ENCODE data around the gene TBRG1. TPM values are rescaled to one million over a fixed set of nuclear protein-coding genes. Genes with fewer than 3 reads are reported as not detected.

Gene TBRG1
- total RNA-seq, 1 donor = 40.2 TPM

DNA sequence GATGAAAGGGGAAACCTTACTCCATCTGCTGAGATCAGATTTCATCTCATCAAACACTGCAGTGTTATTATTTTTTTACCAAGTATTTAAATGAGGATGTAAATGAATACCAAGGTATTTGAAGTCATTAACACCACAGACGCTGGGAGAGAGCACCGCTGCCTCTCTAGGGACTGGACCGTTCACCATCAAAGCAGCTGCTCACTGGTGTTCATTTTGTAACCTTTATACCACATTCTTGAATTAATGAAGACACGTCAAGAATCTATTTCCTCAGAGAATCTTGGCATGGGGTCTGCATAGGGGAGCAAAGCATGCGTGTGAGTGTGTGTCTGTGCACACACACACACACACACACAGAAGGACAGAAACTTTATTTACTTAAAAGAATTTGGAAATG, 35.2 kb downstream of the TBRG1 start:
- H3K9me3 ChIP-seq (ENCODE audit: low read depth, low read length) = no peaks in the 10 kb centered on the region
- no peaks in the 10 kb centered on the region for H4K20me1 ChIP-seq (ENCODE audit: insufficient read depth, low read length)
- no peak overlapping the region for H3K27ac ChIP-seq (ENCODE audit: low read depth, low read length)
- no peak overlapping the region for H2AFZ ChIP-seq (ENCODE audit: low read length)
- no peak for TF ChIP-seq CTCF (IDR thresholded peaks at IDR 0.05; ENCODE audit: extremely low read depth, low read depth, low read length)
- no peaks in the 10 kb centered on the region for H3K4me1 ChIP-seq (ENCODE audit: insufficient read depth, low read length)
- H3K4me2 ChIP-seq (ENCODE audit: insufficient read depth, low read length) = no peak overlapping the region
- no peaks in the 10 kb centered on the region for H3K79me2 ChIP-seq (ENCODE audit: insufficient read depth, low read length)
- no peaks in the 10 kb centered on the region for H3K36me3 ChIP-seq (ENCODE audit: insufficient read depth, low read length)
- no peak for DNase-seq (ENCODE audit: insufficient read length, low spot score, missing footprints)
- no peak overlapping the region for H3K4me3 ChIP-seq (ENCODE audit: insufficient read depth, low read length)
- no peaks in the 10 kb centered on the region for H3K27me3 ChIP-seq (ENCODE audit: insufficient read depth, low read length)

GRCh38 chr11:124658501-124658900, 35.8 kb downstream of the TBRG1 start:
- Histone ChIP-seq H3K27ac (ENCODE audit: low read depth, low read length) (no peak overlapping the region), H3K27me3 (ENCODE audit: insufficient read depth, low read length) (no peaks in the 10 kb centered on the region), H3K36me3 (ENCODE audit: insufficient read depth, low read length) (no peaks in the 10 kb centered on the region), H3K4me1 (ENCODE audit: insufficient read depth, low read length) (no peaks in the 10 kb centered on the region), H3K9me3 (ENCODE audit: low read depth, low read length) (no peaks in the 10 kb centered on the region), H3K79me2 (ENCODE audit: insufficient read depth, low read length) (no peaks in the 10 kb centered on the region), H3K4me2 (ENCODE audit: insufficient read depth, low read length) (no peak overlapping the region), H2AFZ (ENCODE audit: low read length) (no peak overlapping the region), H4K20me1 (ENCODE audit: insufficient read depth, low read length) (no peaks in the 10 kb centered on the region), H3K4me3 (ENCODE audit: insufficient read depth, low read length) (no peak overlapping the region)
- TF ChIP-seq CTCF (IDR thresholded peaks at IDR 0.05; ENCODE audit: extremely low read depth, low read depth, low read length) = no peak
- no peak for DNase-seq (ENCODE audit: insufficient read length, low spot score, missing footprints)

- H3K36me3 ChIP-seq (ENCODE audit: insufficient read depth, low read length) = no peaks in the 10 kb centered on the region
- DNase-seq (ENCODE audit: insufficient read length, low spot score, missing footprints) = no peak
- no peaks in the 10 kb centered on the region for H3K79me2 ChIP-seq (ENCODE audit: insufficient read depth, low read length)
- TF ChIP-seq CTCF (IDR thresholded peaks at IDR 0.05; ENCODE audit: extremely low read depth, low read depth, low read length) = no peak
- H2AFZ ChIP-seq (ENCODE audit: low read length) = no peak overlapping the region
- no peak overlapping the region for H3K4me3 ChIP-seq (ENCODE audit: insufficient read depth, low read length)
- H3K27ac ChIP-seq (ENCODE audit: low read depth, low read length) = no peak overlapping the region
- no peaks in the 10 kb centered on the region for H3K4me1 ChIP-seq (ENCODE audit: insufficient read depth, low read length)
- no peaks in the 10 kb centered on the region for H3K27me3 ChIP-seq (ENCODE audit: insufficient read depth, low read length)
- no peaks in the 10 kb centered on the region for H4K20me1 ChIP-seq (ENCODE audit: insufficient read depth, low read length)
- no peaks in the 10 kb centered on the region for H3K9me3 ChIP-seq (ENCODE audit: low read depth, low read length)
- no peak overlapping the region for H3K4me2 ChIP-seq (ENCODE audit: insufficient read depth, low read length)
Measured at GRCh38 chr11:124658986-124659385, 36.3 kb downstream of the TBRG1 start.

DNA sequence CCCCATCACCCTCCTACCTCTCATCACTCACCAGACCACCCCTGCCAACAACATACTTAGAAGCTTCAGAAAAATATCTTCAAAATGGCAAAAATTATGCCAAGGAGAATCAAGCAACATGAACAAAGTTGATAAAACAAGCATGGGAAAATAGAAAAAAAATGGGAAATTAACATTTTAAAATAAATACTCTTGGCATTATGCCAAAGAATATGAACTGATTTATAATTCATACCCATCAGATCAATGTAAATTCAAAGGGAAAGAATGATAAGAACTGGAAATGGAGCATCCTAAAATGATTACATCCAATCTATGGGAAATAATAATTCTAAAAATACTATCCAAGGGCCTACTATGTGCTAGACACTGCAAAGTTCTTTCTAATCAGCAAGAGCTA, 38.9 kb downstream of the TBRG1 start:
- no peak overlapping the region for H2AFZ ChIP-seq (ENCODE audit: low read length)
- H3K4me2 ChIP-seq (ENCODE audit: insufficient read depth, low read length) = no peak overlapping the region
- no peaks in the 10 kb centered on the region for H3K4me1 ChIP-seq (ENCODE audit: insufficient read depth, low read length)
- no peak overlapping the region for H3K4me3 ChIP-seq (ENCODE audit: insufficient read depth, low read length)
- no peak for DNase-seq (ENCODE audit: insufficient read length, low spot score, missing footprints)
- no peak for TF ChIP-seq CTCF (IDR thresholded peaks at IDR 0.05; ENCODE audit: extremely low read depth, low read depth, low read length)
- no peak overlapping the region for H3K27ac ChIP-seq (ENCODE audit: low read depth, low read length)
- H3K27me3 ChIP-seq (ENCODE audit: insufficient read depth, low read length) = no peaks in the 10 kb centered on the region
- H4K20me1 ChIP-seq (ENCODE audit: insufficient read depth, low read length) = no peaks in the 10 kb centered on the region
- H3K79me2 ChIP-seq (ENCODE audit: insufficient read depth, low read length) = no peaks in the 10 kb centered on the region
- H3K9me3 ChIP-seq (ENCODE audit: low read depth, low read length) = no peaks in the 10 kb centered on the region
- H3K36me3 ChIP-seq (ENCODE audit: insufficient read depth, low read length) = no peaks in the 10 kb centered on the region
